Pulmonary artery endothelial cell (primary cell): Measurements from ENCODE around the gene ENSA. TPM values are rescaled to one million over a fixed set of nuclear protein-coding genes. Genes with fewer than 3 reads are reported as not detected.
A peak's percentile ranks its signal among the peaks of the same experiment; 100 is the strongest.
"Not testable (repeated sequence)": the region's sequence is repeated elsewhere in the genome, so short reads cannot be mapped to it uniquely, and the experiment has no call there.

Experiments used
- DNase-seq: peaks from one replicate; pipeline ENCODE4 v3.0.0-alpha.2; 2011; ENCODE audit warnings: low read depth, low spot score
- total RNA-seq: library from RNA; depleted of rRNA; stranded (reverse); fragments of >200 nt; gene quantifications from 2 replicates; pipeline ENCODE4 v1.2.3, GENCODE V29; 2014

Gene ENSA, protein sequence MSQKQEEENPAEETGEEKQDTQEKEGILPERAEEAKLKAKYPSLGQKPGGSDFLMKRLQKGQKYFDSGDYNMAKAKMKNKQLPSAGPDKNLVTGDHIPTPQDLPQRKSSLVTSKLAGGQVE
- 109 and 114 TPM in 2 replicates for total RNA-seq

GRCh38 chr1:150629115-150629928 is at the start of gene ENSA:
Gene ENSA (minus strand): TSS chr1:150629612. CDS start chr1:150629470, 142 bp downstream.
- peak; percentile 99 for DNase-seq

DNA sequence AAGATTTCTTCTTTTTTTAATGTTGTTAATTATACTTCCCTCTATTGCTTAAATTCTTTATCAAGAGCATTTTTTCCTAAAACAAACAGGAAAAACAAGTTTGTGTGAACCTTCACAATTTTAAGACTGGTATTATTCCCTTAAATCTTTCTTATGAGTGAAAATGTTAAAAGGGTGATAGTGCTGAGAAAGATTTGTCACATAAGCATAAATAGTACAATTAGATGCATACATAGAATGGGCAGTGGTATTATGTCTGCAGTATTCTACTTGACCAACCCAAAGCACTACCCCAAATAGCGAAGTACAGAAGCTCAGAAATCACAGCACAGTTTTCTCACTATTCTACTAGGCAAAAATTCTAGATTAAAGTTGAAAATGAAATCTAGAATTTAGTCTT is 49.6 kb upstream of the ENSA start:
- no peak for DNase-seq

DNA sequence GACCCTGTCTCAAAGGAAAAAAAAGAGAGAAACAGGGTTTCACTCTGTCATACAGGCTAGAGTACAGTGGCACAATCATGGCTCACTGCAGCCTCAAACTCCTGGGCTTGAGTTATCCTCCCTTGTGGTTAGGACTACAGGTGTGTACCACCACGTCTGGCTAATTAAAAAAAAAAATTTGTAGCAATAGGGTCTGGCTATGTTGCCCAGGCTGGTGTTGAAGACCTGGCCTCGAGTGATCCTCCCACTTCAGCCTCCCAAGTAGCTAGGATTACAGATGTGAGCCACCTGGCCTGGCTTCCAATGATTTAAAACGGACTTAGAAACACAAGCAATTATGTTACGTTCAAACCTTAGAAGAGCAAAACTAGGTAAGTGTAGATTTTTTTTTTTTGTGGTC is 45.5 kb upstream of the ENSA start:
- DNase-seq = no peak

DNA sequence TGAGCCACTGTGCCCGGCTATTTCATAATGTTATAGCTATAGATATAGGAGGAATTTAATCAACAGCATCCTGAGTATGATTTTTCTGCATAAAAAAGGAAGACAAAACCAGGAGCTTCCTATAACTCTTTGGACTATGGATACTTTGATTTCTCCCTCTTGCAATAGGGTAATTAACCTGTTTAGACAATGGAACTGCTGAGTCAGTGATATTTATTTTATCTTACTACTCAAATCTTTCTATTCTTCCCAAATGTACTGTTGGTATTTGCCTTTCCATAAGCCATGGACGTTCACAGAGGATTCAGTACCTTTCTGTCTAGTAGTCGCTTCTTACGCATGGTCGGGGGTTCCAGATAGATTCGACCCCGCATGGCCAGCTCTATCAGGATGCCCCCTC is 33.9 kb upstream of the ENSA start:
- DNase-seq = no peak

- no peak for DNase-seq
These were observed 33.4 kb upstream of the ENSA start for GRCh38 chr1:150662811-150663210.

DNA sequence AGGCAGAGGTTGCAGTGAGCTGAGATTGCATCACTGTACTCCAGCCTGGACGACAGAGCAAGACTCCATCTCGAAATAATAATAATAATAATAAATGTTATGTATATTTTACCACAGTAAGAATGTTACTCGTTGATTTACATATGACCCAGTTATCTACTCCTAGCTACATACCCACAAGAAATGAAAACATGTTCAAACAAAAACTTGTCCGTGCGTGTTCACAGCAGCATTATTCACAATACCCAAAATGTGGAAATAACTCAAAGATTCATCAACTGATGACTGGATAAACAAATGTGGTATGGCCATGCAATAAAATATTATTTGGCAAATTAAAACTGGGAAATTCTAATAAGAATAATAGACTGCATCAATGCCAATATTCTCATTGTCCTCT is 31.7 kb upstream of the ENSA start:
- DNase-seq = no peak

GRCh38 chr1:150660584-150660983 is 31.2 kb upstream of the ENSA start:
- DNase-seq = no peak

DNA sequence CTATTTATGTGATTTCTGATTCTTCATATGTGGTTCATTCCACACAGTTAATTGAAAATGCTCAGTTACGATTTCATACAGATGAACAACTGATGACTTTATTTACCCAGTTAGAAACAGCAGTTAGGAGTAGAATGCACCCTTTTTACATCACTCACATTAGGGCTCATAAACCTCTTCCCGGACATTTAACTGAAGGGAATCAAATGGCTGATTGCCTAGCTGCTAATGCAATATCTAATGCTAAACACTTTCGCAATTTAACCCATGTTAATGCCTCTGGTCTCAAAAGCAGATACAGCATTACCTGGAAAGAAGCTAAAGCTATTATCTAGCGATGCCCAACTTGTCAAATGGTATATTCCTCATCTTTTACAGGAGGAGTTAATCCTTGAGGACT is 27.7 kb upstream of the ENSA start:
- not testable (repeated sequence) for DNase-seq

DNA sequence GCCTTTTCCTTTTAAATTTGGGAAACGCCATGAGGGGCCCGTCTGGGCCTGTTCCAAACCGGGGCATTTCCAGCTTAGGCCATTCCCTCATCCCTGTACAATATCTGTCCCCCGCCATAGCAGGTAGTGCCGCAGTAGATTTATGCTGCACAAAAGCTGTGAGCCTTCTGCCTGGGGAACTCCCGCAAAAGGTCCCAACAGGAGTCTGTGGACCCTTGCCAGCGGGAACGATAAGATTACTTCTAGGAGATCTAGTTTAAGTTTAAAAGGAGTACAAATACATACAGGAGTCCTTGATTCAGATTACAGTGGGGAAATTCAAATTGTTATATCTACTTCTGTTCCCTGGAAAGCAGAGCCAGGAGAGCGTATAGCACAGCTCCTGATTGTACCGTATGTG is 25.2 kb upstream of the ENSA start:
- not testable (repeated sequence) for DNase-seq

DNA sequence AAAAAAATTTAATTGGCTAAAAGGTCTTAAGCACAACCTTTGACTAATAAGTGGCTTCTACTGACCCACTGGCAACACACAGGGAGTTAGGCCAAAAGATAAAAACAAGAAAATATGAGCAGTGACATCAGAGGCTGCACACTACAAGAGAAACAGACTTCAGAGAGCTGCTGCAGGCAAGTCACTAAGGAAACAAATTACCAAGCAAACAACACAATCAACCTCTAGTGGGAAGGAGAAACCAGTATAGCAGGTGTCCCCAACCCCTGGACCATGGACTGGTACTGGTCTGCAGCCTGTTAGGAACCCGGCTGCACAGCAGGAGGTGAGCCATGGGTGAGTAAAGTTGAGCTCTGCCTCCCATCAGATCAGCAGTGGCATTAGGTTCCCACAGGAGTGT is 20.8 kb upstream of the ENSA start:
- DNase-seq = no peak

DNA sequence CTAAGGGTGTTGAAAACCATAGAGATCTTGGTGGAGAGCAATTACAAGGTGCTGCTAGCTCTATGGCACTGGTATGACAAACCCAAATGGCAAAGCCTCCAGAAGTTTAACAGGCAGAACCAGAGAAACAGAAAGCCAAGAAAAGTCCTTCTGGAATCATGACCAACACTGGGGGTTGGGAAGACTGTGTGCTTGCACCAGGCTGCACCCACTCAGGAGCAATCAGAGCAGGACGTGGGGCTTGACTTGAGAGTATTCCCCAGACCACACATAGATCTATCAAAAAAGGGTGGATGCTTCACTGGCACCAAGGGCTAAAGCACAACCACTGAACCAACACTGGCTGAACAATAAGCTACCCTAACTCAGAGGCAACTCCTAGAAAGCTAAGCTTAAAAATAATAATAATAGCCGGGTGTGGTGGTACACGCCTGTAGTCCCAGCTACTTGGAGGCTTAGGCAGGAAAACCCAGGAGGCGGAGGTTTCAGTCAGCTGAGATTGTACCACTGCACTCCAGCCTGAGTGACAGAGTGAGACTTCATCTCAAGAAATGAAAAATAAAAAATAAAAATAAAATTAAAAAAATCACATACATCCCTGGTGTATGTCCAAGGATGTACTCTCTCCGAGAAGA is 20.1 kb upstream of the ENSA start:
- no peak for DNase-seq

GRCh38 chr1:150642296-150642695 is 12.9 kb upstream of the ENSA start:
- no peak for DNase-seq

- DNase-seq = not testable (repeated sequence)
These were observed 11.9 kb upstream of the ENSA start for GRCh38 chr1:150641126-150641815.

DNA sequence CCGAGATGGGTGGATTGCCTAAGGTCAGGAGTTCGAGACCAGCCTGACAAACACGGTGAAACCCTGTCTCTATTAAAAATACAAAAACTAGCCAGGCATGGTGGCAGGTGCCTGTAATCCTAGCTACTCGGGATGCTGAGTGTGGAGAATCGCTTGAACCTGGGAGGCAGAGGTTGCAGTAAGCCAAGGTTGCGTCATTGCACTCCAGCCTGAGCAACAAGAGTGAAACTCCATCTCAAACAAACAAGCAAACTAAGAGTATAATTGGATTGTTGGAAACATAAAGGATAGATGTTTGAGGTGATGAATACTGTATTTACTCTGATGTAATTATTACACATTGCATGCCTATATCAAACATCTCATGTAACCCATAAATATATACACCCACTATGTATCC is 9.0 kb upstream of the ENSA start:
- DNase-seq = not testable (repeated sequence)

DNA sequence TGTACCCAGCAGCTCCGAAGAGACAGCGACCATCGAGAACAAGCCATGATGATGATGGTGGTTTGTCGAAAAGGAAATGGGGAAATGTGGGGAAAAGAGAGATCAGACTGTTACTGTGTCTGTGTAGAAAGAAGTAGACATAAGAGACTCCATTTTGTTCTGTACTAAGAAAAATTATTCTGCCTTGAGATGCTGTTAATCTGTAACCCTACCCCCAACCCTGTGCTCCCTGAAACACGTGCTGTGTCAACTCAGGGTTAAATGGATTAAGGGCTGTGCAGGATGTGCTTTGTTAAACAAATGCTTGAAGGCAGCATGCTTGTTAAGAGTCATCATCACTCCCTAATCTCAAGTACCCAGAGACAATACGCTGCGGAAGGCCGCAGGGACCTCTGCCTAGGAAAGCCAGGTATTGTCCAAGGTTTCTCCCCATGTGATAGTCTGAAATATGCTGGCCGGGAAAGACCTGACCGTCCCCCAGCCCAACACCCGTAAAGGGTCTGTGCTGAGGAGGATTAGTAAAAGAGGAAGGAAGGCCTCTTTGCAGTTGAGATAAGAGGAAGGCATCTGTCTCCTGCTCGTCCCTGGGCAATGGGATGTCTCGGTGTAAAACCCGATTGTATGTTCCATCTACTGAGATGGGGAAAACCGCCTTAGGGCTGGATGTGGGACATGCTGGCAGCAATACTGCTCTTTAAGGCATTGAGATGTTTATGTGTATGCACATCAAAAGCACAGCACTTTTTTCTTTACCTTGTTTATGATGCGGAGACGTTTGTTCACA is 5.6 kb upstream of the ENSA start:
- DNase-seq = not testable (repeated sequence)

- DNase-seq = no peak
These were observed 672 bp downstream of the ENSA start for GRCh38 chr1:150628766-150629114.

- no peak for DNase-seq
These were observed 1.5 kb downstream of the ENSA start for GRCh38 chr1:150627826-150628410.

- DNase-seq = no peak
These were observed 3.3 kb downstream of the ENSA start for GRCh38 chr1:150626150-150626549.

DNA sequence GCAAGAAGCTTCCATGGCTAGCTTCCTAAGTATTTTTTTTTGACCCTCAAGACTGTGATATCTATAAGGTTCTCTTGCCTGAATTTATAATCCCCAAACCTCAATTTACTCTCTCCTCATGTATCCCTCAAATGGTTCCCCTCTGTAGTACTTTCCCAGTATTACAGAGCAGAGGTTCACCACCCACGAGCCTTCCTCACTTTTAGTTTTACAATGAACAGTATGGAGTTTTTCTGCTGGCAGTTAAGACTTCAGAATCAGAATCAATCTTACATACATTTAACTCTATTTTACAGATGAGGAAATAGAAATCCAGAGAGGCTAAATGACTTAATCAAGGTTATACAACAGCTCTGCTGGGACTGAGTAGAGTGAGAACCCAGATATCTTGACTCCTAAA is 4.9 kb downstream of the ENSA start:
- not testable (repeated sequence) for DNase-seq

GRCh38 chr1:150624134-150624533 is 5.3 kb downstream of the ENSA start:
- not testable (repeated sequence) for DNase-seq
